ENCODE data around the gene DMAP1. TPM values are rescaled to one million over a fixed set of nuclear protein-coding genes. Genes with fewer than 3 reads are reported as not detected.
A peak's percentile ranks its signal among the peaks of the same experiment; 100 is the strongest.

Gene DMAP1
- total RNA-seq, 1 experiment from 2014 or later, result 40.9 TPM

DNA sequence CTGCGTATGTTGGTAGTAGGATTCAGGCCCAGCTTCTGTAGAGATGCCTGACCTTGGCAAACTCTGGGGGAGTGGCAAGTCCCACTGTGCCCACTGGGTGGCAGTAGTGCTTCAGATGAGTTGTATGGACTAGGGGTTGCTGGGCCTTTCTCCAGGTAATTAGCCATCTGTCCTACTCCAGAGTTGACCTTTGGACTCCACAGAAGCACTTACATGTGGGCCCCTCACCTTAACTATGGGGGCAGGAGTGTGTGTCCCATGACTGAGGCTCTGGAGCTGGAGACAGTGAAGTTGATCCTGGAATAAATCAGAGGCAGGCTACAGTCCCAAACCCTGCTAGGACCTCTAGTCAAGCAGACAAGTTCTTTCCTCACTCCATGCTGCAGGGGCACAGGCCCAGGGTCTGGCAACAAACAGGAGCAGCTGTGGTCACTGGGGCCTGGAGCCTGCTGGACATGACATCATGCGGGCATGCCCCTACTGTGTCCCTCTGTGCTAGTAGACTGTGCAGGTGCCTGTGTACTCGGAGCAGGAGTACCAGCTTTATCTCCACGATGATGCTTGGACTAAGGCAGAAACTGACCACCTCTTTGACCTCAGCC, 4.6 kb downstream of the DMAP1 start:
- H3K4me3 Mint-ChIP-seq, result no peak overlapping the region

DNA sequence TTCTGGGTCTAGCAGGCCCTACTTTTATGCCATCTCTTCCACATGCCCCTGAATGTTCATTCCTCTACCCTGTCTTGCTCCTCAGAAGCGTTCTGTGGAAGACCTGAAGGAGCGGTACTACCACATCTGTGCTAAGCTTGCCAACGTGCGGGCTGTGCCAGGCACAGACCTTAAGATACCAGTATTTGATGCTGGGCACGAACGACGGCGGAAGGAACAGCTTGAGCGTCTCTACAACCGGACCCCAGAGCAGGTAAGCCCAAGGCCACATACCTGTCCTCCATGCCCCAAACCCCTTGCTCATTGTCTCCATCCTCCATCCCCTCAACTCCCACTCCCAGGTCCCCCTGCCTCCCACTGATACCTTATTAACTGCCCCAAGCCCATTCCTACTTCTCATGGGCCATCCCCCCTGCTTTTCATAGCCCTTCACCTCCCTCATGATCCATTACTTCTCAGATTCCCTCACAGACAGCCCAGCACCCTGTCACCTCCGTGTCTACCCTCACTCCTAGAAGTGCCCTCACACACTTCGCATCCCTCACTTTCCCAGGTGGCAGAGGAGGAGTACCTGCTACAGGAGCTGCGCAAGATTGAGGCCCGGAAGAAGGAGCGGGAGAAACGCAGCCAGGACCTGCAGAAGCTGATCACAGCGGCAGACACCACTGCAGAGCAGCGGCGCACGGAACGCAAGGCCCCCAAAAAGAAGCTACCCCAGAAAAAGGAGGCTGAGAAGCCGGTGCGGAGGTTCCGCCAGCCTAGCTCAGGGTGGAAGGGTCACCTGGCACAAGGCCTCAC, 5.4 kb downstream of the DMAP1 start:
- H3K27ac Mint-ChIP-seq, result no peak overlapping the region
- ChIA-PET POLR2A (interaction anchor here (1.2 to 1.4 kb wide), 2 partner anchors 15 to 433 kb away, joined by 3 to 5 read pairs; no protein-coding TSS in a partner anchor), CTCF (interaction anchor here (0.9 to 6.3 kb wide), 15 partner anchors 19 to 437 kb away, joined by 3 to 57 read pairs (median 7); no protein-coding TSS in a partner anchor)
- no peaks in the 10 kb centered on the region for H3K27me3 Mint-ChIP-seq (ENCODE audit: low read depth)
- no peak overlapping the region for H3K4me3 Mint-ChIP-seq
- no peaks in the 10 kb centered on the region for H3K9me3 Mint-ChIP-seq
- peaks cover 43% of the 10 kb centered on the region for H3K36me3 Mint-ChIP-seq
- DNase-seq (ENCODE audit: low spot score), result no peak
- H3K4me1 Mint-ChIP-seq, result peaks cover 5% of the 10 kb centered on the region
- no peak for ATAC-seq
- TF ChIP-seq, protein P1, sequence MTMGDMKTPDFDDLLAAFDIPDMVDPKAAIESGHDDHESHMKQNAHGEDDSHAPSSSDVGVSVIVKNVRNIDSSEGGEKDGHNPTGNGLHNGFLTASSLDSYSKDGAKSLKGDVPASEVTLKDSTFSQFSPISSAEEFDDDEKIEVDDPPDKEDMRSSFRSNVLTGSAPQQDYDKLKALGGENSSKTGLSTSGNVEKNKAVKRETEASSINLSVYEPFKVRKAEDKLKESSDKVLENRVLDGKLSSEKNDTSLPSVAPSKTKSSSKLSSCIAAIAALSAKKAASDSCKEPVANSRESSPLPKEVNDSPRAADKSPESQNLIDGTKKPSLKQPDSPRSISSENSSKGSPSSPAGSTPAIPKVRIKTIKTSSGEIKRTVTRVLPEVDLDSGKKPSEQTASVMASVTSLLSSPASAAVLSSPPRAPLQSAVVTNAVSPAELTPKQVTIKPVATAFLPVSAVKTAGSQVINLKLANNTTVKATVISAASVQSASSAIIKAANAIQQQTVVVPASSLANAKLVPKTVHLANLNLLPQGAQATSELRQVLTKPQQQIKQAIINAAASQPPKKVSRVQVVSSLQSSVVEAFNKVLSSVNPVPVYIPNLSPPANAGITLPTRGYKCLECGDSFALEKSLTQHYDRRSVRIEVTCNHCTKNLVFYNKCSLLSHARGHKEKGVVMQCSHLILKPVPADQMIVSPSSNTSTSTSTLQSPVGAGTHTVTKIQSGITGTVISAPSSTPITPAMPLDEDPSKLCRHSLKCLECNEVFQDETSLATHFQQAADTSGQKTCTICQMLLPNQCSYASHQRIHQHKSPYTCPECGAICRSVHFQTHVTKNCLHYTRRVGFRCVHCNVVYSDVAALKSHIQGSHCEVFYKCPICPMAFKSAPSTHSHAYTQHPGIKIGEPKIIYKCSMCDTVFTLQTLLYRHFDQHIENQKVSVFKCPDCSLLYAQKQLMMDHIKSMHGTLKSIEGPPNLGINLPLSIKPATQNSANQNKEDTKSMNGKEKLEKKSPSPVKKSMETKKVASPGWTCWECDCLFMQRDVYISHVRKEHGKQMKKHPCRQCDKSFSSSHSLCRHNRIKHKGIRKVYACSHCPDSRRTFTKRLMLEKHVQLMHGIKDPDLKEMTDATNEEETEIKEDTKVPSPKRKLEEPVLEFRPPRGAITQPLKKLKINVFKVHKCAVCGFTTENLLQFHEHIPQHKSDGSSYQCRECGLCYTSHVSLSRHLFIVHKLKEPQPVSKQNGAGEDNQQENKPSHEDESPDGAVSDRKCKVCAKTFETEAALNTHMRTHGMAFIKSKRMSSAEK (CRISPR knock-in tag; IDR thresholded peaks at IDR 0.05; ENCODE audit: borderline replicate concordance), result no peak
- TF ChIP-seq, protein P2, sequence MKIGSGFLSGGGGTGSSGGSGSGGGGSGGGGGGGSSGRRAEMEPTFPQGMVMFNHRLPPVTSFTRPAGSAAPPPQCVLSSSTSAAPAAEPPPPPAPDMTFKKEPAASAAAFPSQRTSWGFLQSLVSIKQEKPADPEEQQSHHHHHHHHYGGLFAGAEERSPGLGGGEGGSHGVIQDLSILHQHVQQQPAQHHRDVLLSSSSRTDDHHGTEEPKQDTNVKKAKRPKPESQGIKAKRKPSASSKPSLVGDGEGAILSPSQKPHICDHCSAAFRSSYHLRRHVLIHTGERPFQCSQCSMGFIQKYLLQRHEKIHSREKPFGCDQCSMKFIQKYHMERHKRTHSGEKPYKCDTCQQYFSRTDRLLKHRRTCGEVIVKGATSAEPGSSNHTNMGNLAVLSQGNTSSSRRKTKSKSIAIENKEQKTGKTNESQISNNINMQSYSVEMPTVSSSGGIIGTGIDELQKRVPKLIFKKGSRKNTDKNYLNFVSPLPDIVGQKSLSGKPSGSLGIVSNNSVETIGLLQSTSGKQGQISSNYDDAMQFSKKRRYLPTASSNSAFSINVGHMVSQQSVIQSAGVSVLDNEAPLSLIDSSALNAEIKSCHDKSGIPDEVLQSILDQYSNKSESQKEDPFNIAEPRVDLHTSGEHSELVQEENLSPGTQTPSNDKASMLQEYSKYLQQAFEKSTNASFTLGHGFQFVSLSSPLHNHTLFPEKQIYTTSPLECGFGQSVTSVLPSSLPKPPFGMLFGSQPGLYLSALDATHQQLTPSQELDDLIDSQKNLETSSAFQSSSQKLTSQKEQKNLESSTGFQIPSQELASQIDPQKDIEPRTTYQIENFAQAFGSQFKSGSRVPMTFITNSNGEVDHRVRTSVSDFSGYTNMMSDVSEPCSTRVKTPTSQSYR (CRISPR knock-in tag; IDR thresholded peaks at IDR 0.05), result no peak

More for the DNA sequence above, 4.6 kb downstream of the DMAP1 start:
- ChIA-PET POLR2A (interaction anchor here (1.2 to 1.4 kb wide), 2 partner anchors 16 to 434 kb away, joined by 3 to 5 read pairs; no protein-coding TSS in a partner anchor), CTCF (interaction anchor here (0.6 to 6.3 kb wide), 61 partner anchors 8 to 586 kb away, joined by 3 to 57 read pairs (median 4); partner anchors contain the start of genes ARMH1, KLF17 and TMEM53)
- Mint-ChIP-seq H3K27ac (no peak overlapping the region), H3K9me3 (no peaks in the 10 kb centered on the region), H3K4me1 (peaks cover 7% of the 10 kb centered on the region), H3K36me3 (peaks cover 43% of the 10 kb centered on the region), H3K27me3 (ENCODE audit: low read depth) (no peaks in the 10 kb centered on the region)
- peak; percentile 70 for ATAC-seq
- DNase-seq (ENCODE audit: low spot score), result peak; percentile 90
- TF ChIP-seq, protein P3, sequence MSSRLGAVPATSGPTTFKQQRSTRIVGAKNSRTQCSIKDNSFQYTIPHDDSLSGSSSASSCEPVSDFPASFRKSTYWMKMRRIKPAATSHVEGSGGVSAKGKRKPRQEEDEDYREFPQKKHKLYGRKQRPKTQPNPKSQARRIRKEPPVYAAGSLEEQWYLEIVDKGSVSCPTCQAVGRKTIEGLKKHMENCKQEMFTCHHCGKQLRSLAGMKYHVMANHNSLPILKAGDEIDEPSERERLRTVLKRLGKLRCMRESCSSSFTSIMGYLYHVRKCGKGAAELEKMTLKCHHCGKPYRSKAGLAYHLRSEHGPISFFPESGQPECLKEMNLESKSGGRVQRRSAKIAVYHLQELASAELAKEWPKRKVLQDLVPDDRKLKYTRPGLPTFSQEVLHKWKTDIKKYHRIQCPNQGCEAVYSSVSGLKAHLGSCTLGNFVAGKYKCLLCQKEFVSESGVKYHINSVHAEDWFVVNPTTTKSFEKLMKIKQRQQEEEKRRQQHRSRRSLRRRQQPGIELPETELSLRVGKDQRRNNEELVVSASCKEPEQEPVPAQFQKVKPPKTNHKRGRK (CRISPR knock-in tag; IDR thresholded peaks at IDR 0.05; ENCODE audit: borderline replicate concordance), result no peak
- TF ChIP-seq ATF1 (CRISPR knock-in tag; IDR thresholded peaks at IDR 0.05) (no peak), TP53 (CRISPR knock-in tag; IDR thresholded peaks at IDR 0.05) (no peak)
- TF ChIP-seq, protein P4, sequence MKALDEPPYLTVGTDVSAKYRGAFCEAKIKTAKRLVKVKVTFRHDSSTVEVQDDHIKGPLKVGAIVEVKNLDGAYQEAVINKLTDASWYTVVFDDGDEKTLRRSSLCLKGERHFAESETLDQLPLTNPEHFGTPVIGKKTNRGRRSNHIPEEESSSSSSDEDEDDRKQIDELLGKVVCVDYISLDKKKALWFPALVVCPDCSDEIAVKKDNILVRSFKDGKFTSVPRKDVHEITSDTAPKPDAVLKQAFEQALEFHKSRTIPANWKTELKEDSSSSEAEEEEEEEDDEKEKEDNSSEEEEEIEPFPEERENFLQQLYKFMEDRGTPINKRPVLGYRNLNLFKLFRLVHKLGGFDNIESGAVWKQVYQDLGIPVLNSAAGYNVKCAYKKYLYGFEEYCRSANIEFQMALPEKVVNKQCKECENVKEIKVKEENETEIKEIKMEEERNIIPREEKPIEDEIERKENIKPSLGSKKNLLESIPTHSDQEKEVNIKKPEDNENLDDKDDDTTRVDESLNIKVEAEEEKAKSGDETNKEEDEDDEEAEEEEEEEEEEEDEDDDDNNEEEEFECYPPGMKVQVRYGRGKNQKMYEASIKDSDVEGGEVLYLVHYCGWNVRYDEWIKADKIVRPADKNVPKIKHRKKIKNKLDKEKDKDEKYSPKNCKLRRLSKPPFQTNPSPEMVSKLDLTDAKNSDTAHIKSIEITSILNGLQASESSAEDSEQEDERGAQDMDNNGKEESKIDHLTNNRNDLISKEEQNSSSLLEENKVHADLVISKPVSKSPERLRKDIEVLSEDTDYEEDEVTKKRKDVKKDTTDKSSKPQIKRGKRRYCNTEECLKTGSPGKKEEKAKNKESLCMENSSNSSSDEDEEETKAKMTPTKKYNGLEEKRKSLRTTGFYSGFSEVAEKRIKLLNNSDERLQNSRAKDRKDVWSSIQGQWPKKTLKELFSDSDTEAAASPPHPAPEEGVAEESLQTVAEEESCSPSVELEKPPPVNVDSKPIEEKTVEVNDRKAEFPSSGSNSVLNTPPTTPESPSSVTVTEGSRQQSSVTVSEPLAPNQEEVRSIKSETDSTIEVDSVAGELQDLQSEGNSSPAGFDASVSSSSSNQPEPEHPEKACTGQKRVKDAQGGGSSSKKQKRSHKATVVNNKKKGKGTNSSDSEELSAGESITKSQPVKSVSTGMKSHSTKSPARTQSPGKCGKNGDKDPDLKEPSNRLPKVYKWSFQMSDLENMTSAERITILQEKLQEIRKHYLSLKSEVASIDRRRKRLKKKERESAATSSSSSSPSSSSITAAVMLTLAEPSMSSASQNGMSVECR (CRISPR knock-in tag; IDR thresholded peaks at IDR 0.05; ENCODE audit: borderline replicate concordance), result no peak
- TF ChIP-seq, protein P5, sequence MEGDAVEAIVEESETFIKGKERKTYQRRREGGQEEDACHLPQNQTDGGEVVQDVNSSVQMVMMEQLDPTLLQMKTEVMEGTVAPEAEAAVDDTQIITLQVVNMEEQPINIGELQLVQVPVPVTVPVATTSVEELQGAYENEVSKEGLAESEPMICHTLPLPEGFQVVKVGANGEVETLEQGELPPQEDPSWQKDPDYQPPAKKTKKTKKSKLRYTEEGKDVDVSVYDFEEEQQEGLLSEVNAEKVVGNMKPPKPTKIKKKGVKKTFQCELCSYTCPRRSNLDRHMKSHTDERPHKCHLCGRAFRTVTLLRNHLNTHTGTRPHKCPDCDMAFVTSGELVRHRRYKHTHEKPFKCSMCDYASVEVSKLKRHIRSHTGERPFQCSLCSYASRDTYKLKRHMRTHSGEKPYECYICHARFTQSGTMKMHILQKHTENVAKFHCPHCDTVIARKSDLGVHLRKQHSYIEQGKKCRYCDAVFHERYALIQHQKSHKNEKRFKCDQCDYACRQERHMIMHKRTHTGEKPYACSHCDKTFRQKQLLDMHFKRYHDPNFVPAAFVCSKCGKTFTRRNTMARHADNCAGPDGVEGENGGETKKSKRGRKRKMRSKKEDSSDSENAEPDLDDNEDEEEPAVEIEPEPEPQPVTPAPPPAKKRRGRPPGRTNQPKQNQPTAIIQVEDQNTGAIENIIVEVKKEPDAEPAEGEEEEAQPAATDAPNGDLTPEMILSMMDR (IDR thresholded peaks at IDR 0.05), result peak; percentile 90
- TF ChIP-seq, protein P6, sequence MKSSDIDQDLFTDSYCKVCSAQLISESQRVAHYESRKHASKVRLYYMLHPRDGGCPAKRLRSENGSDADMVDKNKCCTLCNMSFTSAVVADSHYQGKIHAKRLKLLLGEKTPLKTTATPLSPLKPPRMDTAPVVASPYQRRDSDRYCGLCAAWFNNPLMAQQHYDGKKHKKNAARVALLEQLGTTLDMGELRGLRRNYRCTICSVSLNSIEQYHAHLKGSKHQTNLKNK (CRISPR knock-in tag; IDR thresholded peaks at IDR 0.05), result no peak
